Hepatic stellate cell (primary cell): ENCODE measurements around the gene SPRING1.
"Not testable (repeated sequence)": the region's sequence is repeated elsewhere in the genome, so short reads cannot be mapped to it uniquely, and the experiment has no call there.

Source experiments
- DNase-seq: peaks from one replicate; pipeline ENCODE4 v3.0.0; 2011; ENCODE audit warnings: low spot score

SPRING1 gene, protein sequence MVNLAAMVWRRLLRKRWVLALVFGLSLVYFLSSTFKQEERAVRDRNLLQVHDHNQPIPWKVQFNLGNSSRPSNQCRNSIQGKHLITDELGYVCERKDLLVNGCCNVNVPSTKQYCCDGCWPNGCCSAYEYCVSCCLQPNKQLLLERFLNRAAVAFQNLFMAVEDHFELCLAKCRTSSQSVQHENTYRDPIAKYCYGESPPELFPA

DNA sequence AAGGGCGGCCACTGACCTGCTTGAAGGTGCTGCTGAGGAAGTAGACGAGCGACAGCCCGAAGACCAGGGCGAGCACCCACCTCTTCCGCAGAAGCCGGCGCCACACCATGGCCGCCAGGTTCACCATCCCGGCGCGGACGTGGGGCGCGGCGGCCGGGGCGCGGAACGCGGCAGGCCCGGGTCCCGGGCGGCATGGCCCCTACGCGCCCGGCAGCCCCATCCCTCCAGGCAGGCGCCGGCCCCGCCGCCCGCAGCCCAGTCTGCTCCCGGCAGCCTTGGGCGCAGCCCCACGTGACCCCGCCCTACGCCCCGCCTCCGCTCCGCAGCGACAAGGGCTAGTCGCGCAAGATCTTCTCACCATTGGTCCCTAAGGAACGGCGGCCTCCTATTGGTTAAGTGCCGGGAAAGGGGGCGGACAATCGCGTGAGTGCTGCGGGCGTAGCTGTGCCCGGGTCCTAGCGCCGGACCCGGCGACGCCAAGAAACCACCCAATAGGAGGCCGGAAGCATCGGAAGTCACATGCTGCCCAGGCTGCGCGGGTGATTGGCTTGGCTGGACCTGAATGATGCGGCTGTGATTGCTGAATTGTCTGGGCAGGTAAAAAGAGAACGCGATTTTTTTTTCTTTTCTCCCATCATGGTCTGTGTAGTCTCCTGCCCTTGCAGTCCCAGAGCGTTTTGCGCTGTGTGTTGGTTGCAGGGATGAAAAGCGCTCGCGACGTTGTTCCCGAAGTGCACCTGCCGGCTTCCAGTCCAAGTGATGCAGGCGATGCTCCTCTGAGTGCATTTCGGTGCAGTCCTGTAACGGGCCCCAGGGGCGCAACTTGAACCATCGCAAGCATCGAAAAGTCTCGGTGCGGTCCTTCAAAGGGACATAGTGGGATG, at the start of gene SPRING1, which contains the start of gene RNFT2:
Gene SPRING1, minus strand, starts transcription at position 296 of the 884 bp plus-strand sequence. Its CDS starts 169 bp downstream, at position 127.
Gene RNFT2, plus strand, starts transcription at position 542 of the 884 bp plus-strand sequence. CDS start 2,183 bp downstream, outside the sequence.
- peak; percentile 100 for DNase-seq

DNA sequence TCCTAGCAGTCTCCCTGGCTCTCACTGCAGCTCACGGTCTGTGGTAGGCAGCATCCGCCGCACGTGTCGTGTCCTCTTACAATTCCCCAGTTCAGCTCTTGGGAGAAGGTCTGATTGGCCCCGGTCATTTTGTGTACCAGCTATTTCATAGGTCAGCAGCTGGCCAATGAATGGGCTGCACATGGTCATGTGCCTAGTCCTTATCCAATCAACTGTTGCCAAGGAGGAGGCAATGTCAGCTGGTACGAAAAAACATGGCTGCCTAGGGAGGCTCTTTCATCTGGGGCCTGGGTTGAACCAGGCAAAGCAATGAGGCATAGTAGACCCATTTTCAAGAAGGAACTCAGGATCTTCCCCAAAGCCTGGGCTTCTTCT, 46.4 kb upstream of the SPRING1 start:
- DNase-seq, result peak; percentile 21

DNA sequence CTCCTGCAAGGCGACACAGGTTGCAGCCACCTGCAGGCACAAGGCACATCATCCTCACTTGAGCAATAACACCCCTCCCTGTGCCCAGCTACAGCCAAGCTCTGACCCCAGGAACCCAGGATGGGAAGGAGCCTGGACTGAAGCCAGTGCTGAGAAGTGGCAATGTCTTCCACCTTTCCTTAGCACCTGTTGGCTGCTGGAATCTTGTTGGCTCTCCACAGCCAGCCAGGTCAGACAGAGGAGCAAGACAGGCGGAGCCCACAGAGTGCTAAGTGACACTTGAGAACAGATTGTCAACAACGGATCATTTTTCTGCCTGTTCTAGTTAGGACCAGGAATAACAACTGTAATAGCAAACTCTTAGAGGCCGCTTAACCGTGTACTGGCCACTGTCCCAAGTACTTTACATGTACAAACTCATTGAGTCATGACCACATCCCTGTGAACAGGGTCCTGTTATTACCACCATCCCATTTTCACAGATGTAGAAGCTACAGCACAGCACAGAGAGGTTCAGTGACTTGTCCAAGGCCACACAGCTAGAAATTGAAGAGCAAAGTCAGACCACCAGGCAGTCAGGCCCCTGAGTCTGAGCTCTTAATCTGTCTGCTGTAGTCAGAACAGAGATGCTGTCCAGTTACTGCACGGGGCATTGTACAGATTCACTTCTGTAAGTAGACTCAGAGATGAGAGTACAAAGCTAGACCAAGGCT, 45.8 kb upstream of the SPRING1 start:
- no peak for DNase-seq

DNA sequence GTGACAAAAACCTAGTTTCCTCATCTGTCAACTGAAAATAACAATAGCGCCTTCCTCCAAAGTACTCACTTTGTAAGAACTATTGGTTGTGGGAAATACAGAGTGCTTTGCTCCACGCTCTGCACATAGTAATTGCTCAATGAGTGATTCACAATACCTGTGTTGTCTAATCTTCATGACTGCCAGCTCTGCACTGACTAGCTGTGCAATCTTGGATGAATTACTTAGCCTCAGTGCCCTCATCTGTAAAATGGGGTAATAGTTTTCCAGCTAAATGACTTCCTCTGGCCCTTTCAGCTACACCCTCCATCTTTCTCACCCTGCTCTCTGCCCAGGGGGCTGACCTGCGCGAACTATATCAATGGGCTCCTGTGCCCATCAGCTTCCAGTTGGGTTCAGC, 43.1 kb upstream of the SPRING1 start:
- no peak for DNase-seq

DNA sequence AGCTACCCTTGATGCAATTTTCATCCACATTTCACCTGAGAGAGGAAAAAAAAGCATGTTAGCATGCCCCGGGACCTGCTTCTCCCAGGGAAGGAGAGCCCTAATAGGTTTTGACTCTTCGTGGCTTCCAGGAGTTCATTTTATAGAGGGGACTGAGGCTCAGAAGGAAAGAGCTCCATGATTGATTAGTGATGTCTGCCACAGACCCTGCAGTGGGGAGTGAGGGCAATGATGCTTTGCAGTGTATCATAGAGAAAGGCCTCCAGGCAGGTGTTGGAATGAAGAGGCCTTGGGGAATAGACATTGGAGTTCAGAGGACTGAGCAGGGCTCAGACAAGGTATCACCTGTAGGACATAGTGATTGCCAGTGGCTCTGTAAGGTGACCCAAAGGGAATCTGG, 41.7 kb upstream of the SPRING1 start:
- DNase-seq, result no peak

DNA sequence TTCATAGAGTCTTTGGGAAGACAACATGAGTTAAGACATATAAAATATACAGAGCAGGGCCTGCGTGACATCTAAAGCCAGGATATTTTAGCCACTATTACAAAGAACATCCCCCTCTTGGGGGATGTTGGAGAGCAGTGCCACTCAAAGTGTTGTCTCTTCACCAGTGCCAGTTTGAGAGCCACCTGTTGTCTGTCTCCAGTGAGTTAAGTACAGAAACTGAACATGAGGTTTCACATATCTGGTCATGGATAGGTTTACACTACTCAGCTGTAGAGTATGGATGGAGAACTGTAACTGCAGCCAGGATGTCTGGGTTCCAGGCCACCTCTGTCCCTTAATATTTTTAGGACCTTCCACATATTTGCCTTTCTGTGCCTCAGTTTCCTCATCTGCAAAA, 39.4 kb upstream of the SPRING1 start:
- no peak for DNase-seq

DNA sequence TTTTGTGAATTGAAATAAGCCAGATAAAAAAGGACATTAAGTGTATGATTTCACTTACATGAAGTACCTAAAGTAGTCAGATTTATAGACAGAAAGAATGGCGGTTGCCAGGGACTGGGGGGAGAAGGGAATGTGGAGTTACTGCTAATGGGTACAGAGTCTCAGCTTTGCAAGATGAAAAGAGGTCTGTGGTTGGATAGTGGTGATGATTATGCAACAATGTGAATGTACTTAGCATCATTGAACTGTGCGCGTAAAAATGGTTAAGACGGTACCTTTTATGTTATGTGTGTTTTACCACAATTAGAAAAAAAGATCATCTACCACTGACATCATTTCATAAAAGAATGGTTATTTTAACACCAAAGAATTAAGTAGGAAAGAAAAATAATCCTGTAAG, 36.2 kb upstream of the SPRING1 start:
- DNase-seq, result no peak

DNA sequence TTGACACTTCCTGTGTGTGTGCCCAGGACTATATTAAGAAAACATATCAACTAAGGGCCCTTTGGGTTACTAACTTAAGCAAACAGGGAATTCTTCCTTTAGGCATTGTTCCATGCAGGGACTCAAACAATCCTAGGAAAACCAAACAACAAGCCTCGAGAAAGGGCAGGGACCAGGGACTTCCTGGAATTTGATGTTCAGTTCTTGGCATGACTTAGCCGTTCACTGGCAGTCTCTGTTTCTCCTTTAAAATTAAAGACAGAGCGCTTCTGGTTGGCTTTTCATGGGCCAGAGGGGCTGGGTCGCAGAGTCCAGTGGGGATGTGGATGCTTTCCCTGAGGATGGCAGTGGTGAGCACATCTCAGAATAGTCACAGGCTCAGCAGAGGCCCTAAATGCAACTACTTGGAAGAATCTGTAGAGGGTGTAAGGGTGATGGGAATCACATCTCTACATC, 35.4 kb upstream of the SPRING1 start:
- DNase-seq, result peak; percentile 63

DNA sequence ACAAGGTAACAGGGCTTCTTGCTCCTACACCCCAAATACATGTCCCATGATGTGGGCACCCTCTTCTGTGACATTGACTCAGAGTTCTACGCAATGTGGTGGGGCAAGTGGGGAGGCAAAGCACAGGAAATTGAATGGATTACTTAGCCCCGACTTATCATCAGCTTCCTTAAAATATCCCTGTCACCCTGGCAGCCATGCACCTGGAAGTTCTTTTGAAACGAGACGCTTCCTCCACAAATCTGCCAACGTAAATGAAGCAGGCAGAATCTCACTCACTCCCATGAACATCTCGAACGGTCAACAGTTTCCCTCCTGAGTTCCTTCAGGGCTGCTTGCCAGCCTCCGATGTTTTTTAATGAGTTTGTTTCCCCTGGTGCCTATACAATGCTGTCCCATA, 33.8 kb upstream of the SPRING1 start:
- no peak for DNase-seq

DNA sequence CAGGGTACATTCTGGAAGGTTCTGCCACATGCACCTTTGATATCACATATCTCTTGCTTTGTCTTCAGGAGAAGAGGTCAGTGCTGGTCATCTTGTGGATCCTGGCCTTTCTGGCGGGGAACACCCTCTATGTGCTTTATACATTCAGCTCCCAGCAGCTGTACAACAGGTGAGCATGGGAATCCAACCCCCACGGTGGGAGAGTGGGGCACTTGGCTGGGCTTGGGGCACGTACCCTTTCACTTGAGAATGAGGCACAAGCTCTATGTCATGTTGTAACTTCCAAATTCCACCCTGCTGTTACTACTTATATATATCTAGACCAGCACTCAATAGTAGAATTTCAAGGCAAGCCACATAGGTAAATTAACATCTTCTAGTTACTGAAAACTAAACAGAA, 28.9 kb upstream of the SPRING1 start:
- no peak for DNase-seq

DNA sequence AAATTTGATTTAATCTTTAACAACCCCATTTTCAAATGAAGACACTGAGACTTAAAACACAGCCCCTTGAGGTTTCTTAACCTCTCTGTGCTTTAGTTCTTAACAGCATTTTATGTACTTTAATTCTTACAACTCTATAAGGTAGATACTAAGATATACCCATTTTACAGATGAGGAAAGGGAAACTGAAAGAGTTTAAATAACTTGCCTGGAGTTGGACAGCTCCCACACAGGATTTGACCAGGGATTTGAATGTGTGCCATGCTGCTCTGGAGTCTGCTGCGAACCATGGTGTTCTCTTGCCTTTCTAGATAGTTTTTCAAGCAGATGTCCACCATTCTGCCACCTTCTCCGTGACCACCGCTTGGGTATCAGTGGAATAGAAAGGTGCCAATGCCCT, 28.4 kb upstream of the SPRING1 start:
- DNase-seq, result no peak

DNA sequence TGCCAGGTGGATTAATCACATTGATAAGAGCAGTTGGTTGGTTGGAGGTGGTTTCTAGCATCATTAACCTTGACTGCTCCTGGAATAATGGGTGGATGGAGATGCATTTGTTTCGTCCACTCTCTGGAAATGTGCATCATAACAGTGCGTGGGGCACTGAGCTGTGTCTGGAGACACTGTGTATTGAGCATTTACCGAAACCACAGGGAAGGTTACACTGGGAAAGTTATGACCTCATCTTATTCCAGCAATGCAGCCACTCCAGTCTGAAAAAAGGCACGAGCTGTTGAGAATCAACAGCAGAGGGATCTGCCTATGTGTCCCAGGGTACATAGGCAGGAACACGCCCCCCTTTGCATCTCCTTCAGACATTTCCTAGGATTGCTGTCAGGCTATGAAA, 27.4 kb upstream of the SPRING1 start:
- DNase-seq, result no peak

DNA sequence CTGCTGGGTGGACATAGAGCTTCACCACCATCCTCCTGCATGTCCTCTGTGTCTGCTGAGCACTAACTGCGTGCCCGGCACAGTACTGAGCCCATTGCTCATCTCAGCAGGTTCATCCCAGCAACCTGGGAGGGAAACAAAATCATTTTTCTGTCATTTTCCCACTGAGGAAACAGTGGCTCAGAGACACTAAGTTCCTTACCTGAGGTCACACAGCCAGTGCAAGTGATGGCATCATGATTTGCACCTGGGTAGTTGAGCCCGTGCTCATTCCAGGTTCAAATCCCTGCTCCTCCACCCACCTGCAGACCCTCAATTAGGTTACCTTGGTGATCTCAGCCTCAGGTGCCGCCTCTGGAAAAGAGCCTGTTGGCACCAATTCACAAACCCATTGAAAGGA, 23.6 kb upstream of the SPRING1 start:
- no peak for DNase-seq

DNA sequence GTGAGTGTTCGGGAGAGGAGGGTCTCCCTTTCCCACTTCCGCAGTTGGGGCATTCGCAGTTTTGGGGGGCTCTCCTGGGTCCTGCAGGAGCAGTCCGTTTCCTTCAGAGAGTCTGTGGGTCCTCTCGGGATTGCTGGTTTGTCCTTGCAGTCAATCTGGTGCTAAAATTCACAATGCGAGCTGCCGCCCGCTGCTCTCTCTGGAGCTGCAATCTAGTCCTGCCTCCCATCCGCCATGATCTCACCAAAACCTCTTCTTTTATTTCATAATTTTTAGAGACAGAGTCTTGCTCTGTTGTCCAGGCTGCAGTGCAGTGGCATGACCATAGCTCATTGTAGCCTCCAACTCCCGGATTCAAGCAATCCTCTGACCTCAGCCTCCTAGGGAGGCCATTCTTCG, 22.8 kb upstream of the SPRING1 start:
- no peak for DNase-seq

DNA sequence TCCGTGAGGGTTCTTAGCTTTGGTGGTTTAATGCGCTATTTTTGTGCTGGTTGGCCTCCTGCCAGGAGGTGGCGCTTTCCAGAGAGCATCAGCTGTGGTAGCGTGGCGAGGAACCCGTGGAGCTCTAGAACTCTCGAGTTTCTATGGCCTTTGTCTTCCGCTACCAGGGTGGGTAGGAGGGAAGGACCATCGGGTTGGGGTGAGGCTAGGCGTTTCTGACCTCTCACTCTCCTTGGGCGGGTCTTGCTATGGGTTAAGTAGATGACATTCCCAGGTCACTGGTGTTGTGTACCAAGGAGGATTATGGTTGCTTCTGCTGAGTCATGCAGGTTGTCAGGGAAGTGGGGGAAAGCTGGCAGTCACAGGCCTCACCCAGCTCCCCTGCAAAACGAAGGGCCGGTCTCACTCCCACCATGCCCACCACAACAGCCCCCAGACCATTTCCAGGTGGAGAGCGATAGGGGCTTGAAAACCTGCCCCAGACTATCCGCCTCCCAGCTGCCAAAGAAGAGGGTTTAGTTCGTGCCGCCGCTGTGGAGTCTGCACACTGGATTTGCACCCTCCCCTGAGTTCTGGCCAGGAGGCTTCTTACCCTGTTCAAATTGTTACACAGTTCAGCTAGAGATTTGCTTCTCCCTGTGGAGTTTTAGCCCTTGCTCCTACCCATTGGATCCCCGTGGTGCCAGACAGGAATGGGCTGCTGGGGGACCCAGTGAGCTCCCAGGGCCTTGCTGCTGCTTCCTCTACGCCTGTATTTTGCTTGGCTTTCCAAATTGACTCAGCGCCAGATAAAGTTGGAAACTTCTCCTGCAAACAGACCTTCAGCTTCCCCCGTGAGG, 22.1 kb upstream of the SPRING1 start:
- DNase-seq, result no peak

DNA sequence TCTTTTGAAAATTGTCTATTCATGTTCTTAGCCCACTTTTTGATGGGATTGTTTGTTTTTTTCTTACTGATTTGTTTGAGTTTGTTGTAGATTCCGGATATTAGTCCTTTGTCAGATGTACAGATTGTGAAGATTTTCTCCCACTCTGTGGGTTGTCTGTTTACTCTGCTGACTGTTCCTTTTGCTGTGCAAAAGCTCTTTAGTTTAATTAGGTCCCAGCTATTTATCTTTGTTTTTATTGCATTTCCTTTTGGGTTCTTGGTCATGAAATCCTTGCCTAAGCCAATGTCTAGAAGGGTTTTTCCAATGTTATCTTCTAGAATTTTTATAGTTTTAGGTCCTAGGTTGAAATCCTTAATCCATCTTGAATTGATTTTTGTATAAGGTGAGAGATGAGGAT, 16.9 kb upstream of the SPRING1 start:
- DNase-seq, result not testable (repeated sequence)

DNA sequence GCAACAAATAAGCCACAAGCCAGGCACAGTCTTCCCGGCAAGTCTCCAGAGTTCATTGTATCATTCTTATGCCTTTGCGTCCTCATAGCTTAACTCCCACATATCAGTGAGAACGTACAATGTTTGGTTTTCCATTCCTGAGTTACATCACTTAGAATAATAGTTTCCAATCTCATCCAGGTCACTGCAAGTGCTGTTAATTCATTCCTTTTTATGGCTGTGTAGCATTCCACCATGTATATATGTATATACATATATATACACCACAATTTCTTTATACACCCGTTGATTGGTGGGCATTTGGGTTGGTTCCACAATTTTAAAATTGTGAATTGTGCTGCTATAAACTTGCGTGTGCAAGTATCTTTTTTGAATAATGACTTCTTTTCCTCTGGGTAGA, 16.2 kb upstream of the SPRING1 start:
- DNase-seq, result not testable (repeated sequence)

DNA sequence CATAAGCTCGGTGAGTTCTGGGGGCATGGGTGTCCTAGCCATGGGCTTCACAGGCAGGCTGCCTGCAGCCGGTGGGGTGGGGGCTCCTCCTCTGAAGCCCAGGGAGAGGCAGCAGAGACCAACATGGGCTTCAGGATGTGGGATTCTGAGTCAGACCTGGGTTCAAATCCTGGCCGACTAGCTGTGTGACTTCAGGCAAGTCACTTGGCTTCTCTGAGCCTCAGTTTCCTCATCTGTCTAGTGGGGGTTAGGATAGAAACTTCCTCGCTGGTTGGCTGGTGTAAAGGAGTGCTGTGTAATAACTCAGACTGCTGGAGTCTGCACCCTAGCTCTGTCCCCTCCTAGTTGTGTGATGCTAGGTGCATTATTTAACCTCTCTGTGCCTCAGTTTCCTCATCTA, 12.4 kb upstream of the SPRING1 start:
- no peak for DNase-seq

DNA sequence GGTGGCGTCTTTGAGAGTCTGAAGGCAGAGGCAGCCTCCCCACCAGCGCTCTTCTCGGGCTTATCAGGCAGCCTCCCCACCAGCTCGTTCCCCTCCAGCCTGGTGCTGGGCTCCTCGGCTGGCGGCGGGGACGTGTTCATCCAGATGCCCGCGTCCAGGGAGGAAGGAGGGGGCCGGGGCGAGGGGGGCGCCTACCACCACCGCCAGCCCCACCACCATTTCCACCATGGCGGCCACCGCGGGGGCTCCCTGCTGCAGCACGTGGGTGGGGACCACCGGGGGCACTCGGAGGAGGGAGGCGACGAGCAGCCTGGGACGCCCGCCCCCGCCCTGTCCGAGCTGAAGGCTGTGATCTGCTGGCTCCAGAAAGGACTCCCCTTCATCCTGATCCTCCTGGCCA, 12.0 kb upstream of the SPRING1 start:
- DNase-seq, result no peak

DNA sequence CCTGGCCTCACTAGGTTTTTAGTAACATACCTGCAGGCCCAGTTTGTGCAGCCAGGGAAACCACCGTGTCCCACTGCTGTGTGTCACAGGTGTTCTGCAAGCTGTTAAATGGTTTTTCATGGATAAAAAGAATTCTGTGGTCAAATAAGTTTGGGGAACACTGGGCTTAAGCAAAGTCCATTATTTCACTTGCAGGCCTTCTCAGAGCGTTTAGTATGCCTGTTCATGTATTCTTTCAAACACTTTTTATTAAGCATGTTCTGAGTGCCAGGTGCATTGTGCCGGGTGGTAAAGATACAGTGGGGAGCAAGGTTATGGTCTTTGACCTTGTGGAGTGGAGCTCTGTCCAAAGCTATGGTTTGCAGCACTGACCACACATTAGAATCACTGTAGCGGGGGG, 7.7 kb upstream of the SPRING1 start:
- DNase-seq, result no peak

DNA sequence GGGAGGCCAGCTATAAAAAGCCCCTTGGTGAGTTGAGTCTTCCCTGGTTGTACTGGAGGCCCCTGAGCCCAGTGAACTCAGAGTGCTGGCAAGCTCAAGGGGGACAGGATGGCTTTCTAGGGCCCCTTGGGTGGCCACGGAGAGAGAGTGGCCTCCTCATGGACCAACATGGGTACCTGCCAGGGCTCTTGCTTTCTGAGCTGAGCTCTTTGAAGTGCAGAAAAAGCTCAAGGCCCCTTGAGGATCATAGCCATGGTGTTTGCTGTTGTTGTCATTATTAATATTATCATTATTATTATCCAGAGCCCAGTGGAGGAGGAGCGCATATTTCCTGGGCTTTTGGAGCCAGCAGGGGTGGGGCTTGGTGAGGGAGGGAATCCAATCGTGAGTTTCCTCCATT, 6.9 kb upstream of the SPRING1 start:
- DNase-seq, result no peak

DNA sequence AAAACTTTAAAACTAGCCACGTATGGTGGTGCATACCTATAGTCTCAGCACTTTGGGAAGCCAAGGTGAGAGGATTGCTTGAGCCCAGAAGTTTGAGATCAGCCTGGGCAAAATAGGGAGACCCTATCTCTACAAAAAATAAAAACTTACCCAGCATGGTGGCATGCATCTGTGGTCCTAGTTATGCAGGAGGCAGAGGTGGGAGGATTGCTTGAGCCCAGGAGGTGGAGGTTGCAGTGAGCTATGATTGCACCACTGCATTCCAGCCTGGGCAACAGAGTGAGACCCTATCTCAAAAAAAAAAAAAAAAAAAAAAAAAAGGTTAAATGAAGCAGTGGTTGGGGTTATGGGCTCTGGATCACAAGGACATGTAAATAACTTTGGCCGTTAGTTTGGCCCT, 4.9 kb upstream of the SPRING1 start:
- DNase-seq, result not testable (repeated sequence)
